Naive thymus-derived CD4-positive, alpha-beta T cell (primary cell): Measurements from ENCODE around the gene NOC3L. TPM values are rescaled to one million over a fixed set of nuclear protein-coding genes. Genes with fewer than 3 reads are reported as not detected.
A peak's percentile ranks its signal among the peaks of the same experiment; 100 is the strongest.
"Not testable (repeated sequence)": the region's sequence is repeated elsewhere in the genome, so short reads cannot be mapped to it uniquely, and the experiment has no call there.

ENCODE experiments used
- ATAC-seq: fragments of 150-1000 bp; cut with Tn5 transposase; 2 replicates; pipeline ENCODE4 v1.10.0; 2021; ENCODE audit warnings: mild to moderate bottlenecking, moderate library complexity
- CTCF ChIA-PET: fragments of 350-600 bp; sonication (Branson Sonifier 250); formaldehyde crosslinking; loops from one replicate; lab custom pipeline; 2021; ENCODE audit warnings: antibody characterized with exemption; lab: Charles Lee
- POLR2A ChIA-PET: fragments of 350-600 bp; sonication (Branson Sonifier 250); formaldehyde crosslinking; loops from one replicate; lab custom pipeline; 2021; ENCODE audit warnings: antibody characterized with exemption, inconsistent platforms; lab: Charles Lee
- DNase-seq, 9 donors: peaks; one replicate each; pipeline versions ENCODE4 v3.0.0 to v3.0.0-alpha.2; 2020 to 2022; ENCODE audit warnings: mixed read lengths in 1 of 9
- H3K27ac ChIP-seq: one replicate; pipeline ENCODE4 v1.7.0; 2013; ENCODE audit warnings: mild to moderate bottlenecking, low read depth, low read length, moderate library complexity
- H3K27me3 ChIP-seq, 2 donors: one replicate each; pipeline ENCODE4 v1.7.0; 2013; ENCODE audit warnings: low read length in 2 of 2, mild to moderate bottlenecking in 2 of 2, moderate library complexity in 2 of 2; ENCODE audit not compliant: control insufficient read depth in 2 of 2, insufficient read depth in 2 of 2
- H3K36me3 ChIP-seq, 3 experiments: 1 replicate in 2 of 3; 2 replicates in 1 of 3; pipeline ENCODE4 v1.7.0; 2013; ENCODE audit warnings: low read length in 3 of 3, mild to moderate bottlenecking in 3 of 3, moderate library complexity in 1 of 3; ENCODE audit not compliant: insufficient read depth in 3 of 3, control insufficient read depth in 2 of 3
- H3K4me1 ChIP-seq, 2 donors: one replicate each; pipeline ENCODE4 v1.7.0; 2013; ENCODE audit warnings: low read length in 2 of 2, mild to moderate bottlenecking in 2 of 2, moderate library complexity in 1 of 2; ENCODE audit not compliant: control insufficient read depth in 2 of 2, insufficient read depth in 2 of 2
- H3K4me3 ChIP-seq: 2 replicates; pipeline ENCODE4 v1.7.0; 2013; ENCODE audit warnings: mild to moderate bottlenecking, low read length
- H3K9me3 ChIP-seq, 3 experiments: 1 replicate in 2 of 3; 2 replicates in 1 of 3; pipeline ENCODE4 v1.7.0; 2013; ENCODE audit warnings: low read length in 3 of 3; ENCODE audit not compliant: control insufficient read depth in 2 of 3
- H3K27ac Mint-ChIP-seq, 9 donors: one replicate each; pipeline ENCODE4 v1.8.0; 2020 to 2022; ENCODE audit warnings: mixed read lengths in 9 of 9, mild to moderate bottlenecking in 8 of 9, moderate library complexity in 5 of 9, inconsistent platforms in 2 of 9
- H3K27me3 Mint-ChIP-seq, 5 donors: one replicate each; pipeline ENCODE4 v1.8.0; 2021 to 2022; ENCODE audit warnings: mixed read lengths in 5 of 5, mild to moderate bottlenecking in 1 of 5
- H3K36me3 Mint-ChIP-seq, 5 donors: one replicate each; pipeline ENCODE4 v1.8.0; 2020 to 2022; ENCODE audit warnings: mixed read lengths in 5 of 5, mild to moderate bottlenecking in 3 of 5, inconsistent platforms in 1 of 5
- H3K4me1 Mint-ChIP-seq, 7 donors: one replicate each; pipeline ENCODE4 v1.8.0; 2020 to 2022; ENCODE audit warnings: mixed read lengths in 7 of 7, mild to moderate bottlenecking in 3 of 7, inconsistent platforms in 1 of 7
- H3K4me3 Mint-ChIP-seq, 10 donors: one replicate each; pipeline ENCODE4 v1.8.0; 2020 to 2022; ENCODE audit warnings: mild to moderate bottlenecking in 10 of 10, mixed read lengths in 10 of 10, moderate library complexity in 6 of 10, inconsistent platforms in 2 of 10
- H3K9me3 Mint-ChIP-seq, 11 donors: one replicate each; pipeline ENCODE4 v1.8.0; 2020 to 2022; ENCODE audit warnings: mixed read lengths in 11 of 11, mild to moderate bottlenecking in 4 of 11, inconsistent platforms in 1 of 11, moderate library complexity in 1 of 11
- intact Hi-C, 2 donors: fragments of 100-400 bp; cut with micrococcal nuclease; formaldehyde crosslinking; loops; one replicate each; pipeline ENCODE4 v1.15.1; 2023
- polyA plus RNA-seq, 2 donors: library from polyadenylated mRNA; unstranded; fragments of 300-500 nt; fragmentation: Illumina TruSeq; gene quantifications; one replicate each; pipeline ENCODE4 v1.2.3, GENCODE V29; 2021
- total RNA-seq, 6 experiments: library from RNA in 5 of 6; stranded (reverse) in 5 of 6; gene quantifications; 1 replicate in 5 of 6; 2 replicates in 1 of 6; pipeline ENCODE4 v1.2.3 and lab custom pipeline; 2021 to 2026

NOC3L gene
- total and polyA plus RNA-seq, 7 experiments from 2014 or later, result 8.0 to 28.8 (median 17.7) TPM

DNA sequence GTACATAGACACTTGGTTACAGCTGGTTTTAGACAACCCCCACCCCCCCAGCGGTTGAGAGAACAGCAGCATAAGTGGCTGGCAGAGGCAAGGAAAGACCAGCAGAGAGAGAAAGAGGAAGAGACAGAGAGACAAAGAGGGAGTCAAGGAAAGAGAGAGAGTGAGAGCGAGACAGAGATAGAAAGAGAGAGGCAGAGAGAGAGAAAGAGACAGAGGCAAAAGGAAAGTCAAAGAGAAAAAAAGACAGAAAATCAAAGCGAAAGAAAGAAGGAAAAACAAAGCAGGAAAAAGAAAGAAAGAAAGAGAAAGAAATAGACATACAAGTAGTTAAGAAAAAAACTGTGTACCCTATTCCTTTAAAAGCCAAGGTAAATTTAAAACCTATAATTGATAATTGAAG lies 23.0 kb upstream of the NOC3L start:
- H3K36me3 Mint-ChIP-seq, CTCF ChIA-PET, intact Hi-C loops, H3K27me3 ChIP-seq, H3K9me3 ChIP-seq, H3K27ac ChIP-seq, ATAC-seq, H3K4me3 Mint-ChIP-seq, DNase-seq, POLR2A ChIA-PET, H3K4me1 Mint-ChIP-seq, H3K4me3 ChIP-seq, H3K9me3 Mint-ChIP-seq, H3K4me1 ChIP-seq, H3K36me3 ChIP-seq, H3K27ac Mint-ChIP-seq: not testable (repeated sequence)
- H3K27me3 Mint-ChIP-seq, result peaks cover 0 to 18% (median 5%) of the 10 kb centered on the region in 5 donors

DNA sequence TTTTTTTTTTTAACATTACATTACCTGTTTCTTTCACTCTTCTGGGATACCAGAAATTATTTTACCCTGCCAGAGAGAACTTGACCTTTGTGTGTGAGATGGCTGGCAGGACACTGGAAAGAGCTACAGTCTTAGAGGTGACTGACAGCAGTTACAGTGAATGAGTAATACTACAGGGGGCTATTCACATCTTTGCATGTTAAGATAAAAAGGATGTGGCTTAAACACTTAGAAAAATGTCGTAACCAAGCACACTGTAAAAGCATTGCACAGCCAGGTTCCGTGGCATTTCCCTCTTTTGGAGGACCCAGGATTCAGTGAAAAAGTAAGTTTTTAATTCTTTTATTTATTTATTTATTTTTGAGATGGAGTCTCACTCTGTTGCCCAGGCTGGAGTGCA lies 20.8 kb upstream of the NOC3L start:
- Histone ChIP-seq H3K9me3 (no peaks in the 10 kb centered on the region), H3K27ac (no peak overlapping the region), H3K36me3 (no peaks in the 10 kb centered on the region), H3K4me1 (no peaks in the 10 kb centered on the region), H3K4me3 (no peak overlapping the region), H3K27me3 (no peaks in the 10 kb centered on the region)
- H3K27me3 Mint-ChIP-seq, result peaks cover 0 to 18% (median 3%) of the 10 kb centered on the region in 5 donors
- no peak overlapping the region for H3K27ac Mint-ChIP-seq
- H3K36me3 Mint-ChIP-seq, result no peaks in the 10 kb centered on the region
- no peaks in the 10 kb centered on the region for H3K4me1 Mint-ChIP-seq
- DNase-seq (no peak), ATAC-seq (peak; percentile 22)
- H3K4me3 Mint-ChIP-seq, result no peak overlapping the region
- intact Hi-C loops, result no loop called here
- CTCF ChIA-PET, result interaction anchor here (1.2 kb wide), 1 partner anchor 20 kb away, joined by 4 read pairs; the partner anchor contains the start of gene NOC3L
- POLR2A ChIA-PET, result no interaction called here
- peaks cover 0 to 2% (median 0%) of the 10 kb centered on the region in 11 donors for H3K9me3 Mint-ChIP-seq

DNA sequence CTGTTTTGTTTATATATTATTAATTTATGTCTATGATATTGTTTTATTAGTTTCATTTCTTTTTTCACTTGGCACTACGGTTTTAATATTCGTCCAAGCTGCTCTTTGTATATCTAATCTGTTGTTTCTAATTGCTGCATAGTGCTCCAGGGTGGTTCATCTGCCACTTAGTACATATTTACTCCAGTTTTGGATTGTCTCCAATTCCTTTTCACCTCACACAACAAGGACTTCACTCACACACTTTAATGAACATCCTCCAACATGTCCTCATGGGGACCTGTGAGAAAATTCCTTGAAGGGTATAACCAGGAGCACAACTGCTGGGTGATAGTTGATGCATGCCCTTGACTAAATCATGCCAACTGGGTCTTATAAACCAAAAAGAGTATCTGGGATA lies 14.1 kb upstream of the NOC3L start:
- no peak overlapping the region for H3K27ac ChIP-seq
- no peaks in the 10 kb centered on the region for H3K36me3 ChIP-seq
- CTCF ChIA-PET, result no interaction called here
- ATAC-seq (no peak), DNase-seq (no peak)
- H3K4me1 Mint-ChIP-seq, result no peaks in the 10 kb centered on the region
- H3K27me3 Mint-ChIP-seq, result peaks cover 27 to 51% (median 33%) of the 10 kb centered on the region in 5 donors
- H3K4me3 Mint-ChIP-seq, result no peak overlapping the region
- no peaks in the 10 kb centered on the region for H3K36me3 Mint-ChIP-seq
- H3K4me3 ChIP-seq, result no peak overlapping the region
- no peaks in the 10 kb centered on the region for H3K27me3 ChIP-seq
- H3K9me3 ChIP-seq, result no peaks in the 10 kb centered on the region
- H3K27ac Mint-ChIP-seq, result no peak overlapping the region
- intact Hi-C loops, result no loop called here
- H3K9me3 Mint-ChIP-seq, result peaks cover 0 to 2% (median 0%) of the 10 kb centered on the region in 11 donors
- H3K4me1 ChIP-seq, result no peaks in the 10 kb centered on the region
- POLR2A ChIA-PET, result no interaction called here

DNA sequence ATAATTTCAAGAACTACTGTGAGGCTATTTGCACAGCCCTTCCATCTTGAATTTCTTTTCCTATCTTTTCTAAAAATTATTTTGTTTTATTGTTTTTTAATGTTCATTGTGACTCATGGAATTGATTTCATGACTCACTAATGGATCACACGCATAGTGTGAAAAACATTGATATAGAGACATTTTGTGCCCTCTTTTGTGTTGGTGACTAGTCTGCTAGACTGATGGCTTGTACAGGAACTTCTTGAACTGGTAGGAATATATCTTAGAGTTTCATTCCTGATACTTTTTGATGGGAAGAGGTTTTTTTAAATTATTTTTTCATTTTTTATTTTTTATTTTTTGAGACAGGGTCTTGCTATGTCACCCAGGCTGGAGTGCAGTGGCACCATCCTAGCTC lies 12.6 kb upstream of the NOC3L start:
- CTCF ChIA-PET, result interaction anchor here (1.7 kb wide), 1 partner anchor 13 kb away, joined by 3 read pairs; the partner anchor contains the start of gene NOC3L
- H3K27me3 ChIP-seq, result no peaks in the 10 kb centered on the region
- ATAC-seq (no peak), DNase-seq (no peak)
- H3K4me1 ChIP-seq, result no peaks in the 10 kb centered on the region
- no peak overlapping the region for H3K27ac Mint-ChIP-seq
- H3K4me1 Mint-ChIP-seq, result no peaks in the 10 kb centered on the region
- peaks cover 0 to 2% (median 0%) of the 10 kb centered on the region in 11 donors for H3K9me3 Mint-ChIP-seq
- peaks cover 34 to 58% (median 39%) of the 10 kb centered on the region in 5 donors for H3K27me3 Mint-ChIP-seq
- no peak overlapping the region for H3K27ac ChIP-seq
- intact Hi-C loops, result no loop called here
- H3K4me3 ChIP-seq, result no peak overlapping the region
- no peaks in the 10 kb centered on the region for H3K36me3 ChIP-seq
- no peaks in the 10 kb centered on the region for H3K36me3 Mint-ChIP-seq
- POLR2A ChIA-PET, result no interaction called here
- no peaks in the 10 kb centered on the region for H3K9me3 ChIP-seq
- H3K4me3 Mint-ChIP-seq, result no peak overlapping the region

DNA sequence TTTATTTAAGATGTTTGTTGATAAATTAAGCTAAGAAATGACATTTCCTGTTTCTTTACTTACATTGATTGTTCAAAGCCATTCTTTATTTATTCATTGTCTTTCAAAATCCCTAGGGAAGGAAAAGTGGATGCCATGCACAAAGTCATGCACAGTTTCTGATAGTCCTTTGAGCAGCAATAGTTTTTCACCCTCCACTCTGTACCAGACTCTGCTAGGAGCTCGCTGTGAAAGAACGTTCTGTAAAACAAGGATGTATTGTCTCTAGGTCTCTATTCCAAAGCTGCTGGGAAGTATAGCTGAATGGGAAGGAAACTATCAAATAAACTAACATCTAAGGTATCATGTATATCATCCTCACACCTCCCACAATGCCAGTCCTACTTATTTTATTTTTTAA lies 7.8 kb upstream of the NOC3L start:
- Mint-ChIP-seq H3K36me3 (no peaks in the 10 kb centered on the region), H3K4me3 (no peak overlapping the region), H3K4me1 (no peaks in the 10 kb centered on the region), H3K9me3 (no peaks in the 10 kb centered on the region), H3K27ac (no peak overlapping the region), H3K27me3 (peaks cover 33 to 46% (median 41%) of the 10 kb centered on the region in 5 donors)
- POLR2A ChIA-PET, result no interaction called here
- intact Hi-C loops, result no loop called here
- H3K4me3 ChIP-seq, result no peak overlapping the region
- no peaks in the 10 kb centered on the region for H3K36me3 ChIP-seq
- H3K4me1 ChIP-seq, result no peaks in the 10 kb centered on the region
- no peaks in the 10 kb centered on the region for H3K27me3 ChIP-seq
- DNase-seq (no peak), ATAC-seq (no peak)
- CTCF ChIA-PET, result no interaction called here
- no peak overlapping the region for H3K27ac ChIP-seq
- H3K9me3 ChIP-seq, result no peaks in the 10 kb centered on the region

DNA sequence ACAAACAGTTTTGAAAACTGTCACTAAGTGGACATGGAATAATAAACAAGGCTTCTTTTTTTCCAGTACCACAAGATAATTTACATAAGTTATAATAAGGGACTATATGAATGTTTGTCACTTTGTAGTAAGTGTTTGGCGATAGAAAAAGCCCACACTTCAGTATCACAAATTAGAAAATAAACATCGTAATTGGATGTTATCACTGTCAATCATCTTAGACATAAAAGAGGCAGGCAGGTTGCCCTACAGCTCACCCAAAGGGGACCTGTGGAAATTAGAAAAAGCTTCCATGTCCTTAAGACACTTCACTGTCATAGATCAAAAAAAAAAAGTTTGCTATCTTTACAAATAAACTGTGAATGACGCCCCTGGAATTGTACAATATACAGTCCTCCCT lies 3.6 kb upstream of the NOC3L start:
- Histone ChIP-seq H3K4me1 (peaks cover 9 to 12% of the 10 kb centered on the region in 2 donors), H3K9me3 (no peaks in the 10 kb centered on the region), H3K27ac (no peak overlapping the region), H3K27me3 (no peaks in the 10 kb centered on the region), H3K4me3 (no peak overlapping the region), H3K36me3 (no peaks in the 10 kb centered on the region)
- POLR2A ChIA-PET, result no interaction called here
- peaks cover 0 to 1% (median 0%) of the 10 kb centered on the region in 11 donors for H3K9me3 Mint-ChIP-seq
- peaks cover 0 to 3% (median 0%) of the 10 kb centered on the region in 5 donors for H3K36me3 Mint-ChIP-seq
- CTCF ChIA-PET, result no interaction called here
- DNase-seq (no peak), ATAC-seq (no peak)
- H3K4me3 Mint-ChIP-seq, result no peak overlapping the region
- intact Hi-C loops, result loop anchor here in 1 of 2 donors (10.0 kb wide), 1 partner anchor 1768 kb away; the partner anchor contains the start of gene ZNF518A
- peak overlapping the region in 1 of 9 donors; percentile 1 for H3K27ac Mint-ChIP-seq
- peaks cover 9 to 24% (median 21%) of the 10 kb centered on the region in 7 donors for H3K4me1 Mint-ChIP-seq
- H3K27me3 Mint-ChIP-seq, result peaks cover 5 to 24% (median 19%) of the 10 kb centered on the region in 5 donors

DNA sequence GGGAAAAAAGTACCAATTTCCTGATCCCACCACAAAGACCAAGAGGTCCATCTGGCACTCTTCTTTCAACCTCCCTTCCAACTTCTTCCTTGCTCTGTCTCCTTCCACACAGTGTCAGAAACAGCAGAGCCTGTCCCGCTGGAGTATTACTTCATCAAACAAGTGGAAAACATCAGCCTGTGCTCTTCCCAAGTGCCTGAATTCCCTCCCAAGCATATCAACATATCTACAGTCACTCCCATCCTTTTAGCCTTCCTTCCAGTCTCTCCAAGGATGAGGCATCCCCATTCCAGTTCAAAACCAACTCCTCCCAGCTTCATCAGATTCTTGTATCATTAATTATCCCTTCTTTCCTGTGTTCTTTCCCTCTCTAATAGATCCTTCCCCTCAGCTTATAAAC lies 1.7 kb upstream of the NOC3L start:
- Mint-ChIP-seq H3K4me1 (peaks cover 16 to 39% (median 35%) of the 10 kb centered on the region in 7 donors), H3K4me3 (peak overlapping the region in 9 of 10 donors; percentile 0 to 77 (median 31)), H3K9me3 (peaks cover 0 to 1% (median 0%) of the 10 kb centered on the region in 11 donors), H3K27me3 (peaks cover 0 to 17% (median 9%) of the 10 kb centered on the region in 5 donors), H3K36me3 (peaks cover 4 to 13% (median 7%) of the 10 kb centered on the region in 5 donors), H3K27ac (peak overlapping the region in 2 of 9 donors; percentile 4 to 26)
- no peaks in the 10 kb centered on the region for H3K27me3 ChIP-seq
- H3K4me1 ChIP-seq, result peaks cover 13 to 18% of the 10 kb centered on the region in 2 donors
- no peak overlapping the region for H3K27ac ChIP-seq
- POLR2A ChIA-PET, result no interaction called here
- CTCF ChIA-PET, result interaction anchor here (1.3 kb wide), 1 partner anchor 43 kb away, joined by 3 read pairs; no protein-coding TSS in a partner anchor
- H3K36me3 ChIP-seq, result no peaks in the 10 kb centered on the region
- ATAC-seq, result no peak
- no peak for DNase-seq
- intact Hi-C loops, result loop anchor here (5.0 to 10.0 kb wide), 4 partner anchors 38 to 1772 kb away; partner anchors contain the start of genes CEP55 (in 1 of the 2), KIF11 (in 1 of the 2), TBC1D12 (in 1 of the 2) and ZNF518A (in 1 of the 2)
- no peak overlapping the region for H3K4me3 ChIP-seq
- no peaks in the 10 kb centered on the region for H3K9me3 ChIP-seq
